Measurements from ENCODE around the gene ZEB2.

ZEB2 gene

GRCh38 chr2:144507441-144508171 is 12.3 kb downstream of the ZEB2 start:
- H3K27ac ChIP-seq (ENCODE audit: insufficient read depth in 1 of 2, low read depth in 1 of 2, low read length in 2 of 2, poor library complexity in 1 of 2, severe bottlenecking in 2 of 2), result peak overlapping the region; percentile 10 to 76
- H3K4me1 ChIP-seq (ENCODE audit: control extremely low read depth in 1 of 4, control insufficient read depth in 4 of 4, insufficient read depth in 4 of 4, low read length in 3 of 4), result peaks cover 40 to 82% (median 71%) of the 10 kb centered on the region in 4 experiments
- ChIA-PET CTCF (interaction anchor here (2.2 kb wide), 1 partner anchor 9 kb away, joined by 8 read pairs; no protein-coding TSS in a partner anchor), POLR2A (interaction anchor here (0.5 to 0.7 kb wide), 2 partner anchors 66 to 223 kb away, joined by 3 read pairs; no protein-coding TSS in a partner anchor)
- H3K4me3 ChIP-seq (ENCODE audit: control insufficient read depth in 1 of 7, extremely low read depth in 1 of 7, insufficient read depth in 4 of 7, low read depth in 2 of 7, low read length in 6 of 7), result peak overlapping the region in 3 of 7 experiments; percentile 28 to 46 (median 43)
- H3K27me3 ChIP-seq (replicated peaks in 2 of 5; ENCODE audit: control insufficient read depth in 4 of 5, insufficient read depth in 5 of 5, low read length in 4 of 5), result no peaks in the 10 kb centered on the region
- H3K9me3 ChIP-seq (ENCODE audit: control extremely low read depth in 1 of 5, control insufficient read depth in 4 of 5, insufficient read depth in 2 of 5, low read depth in 1 of 5, low read length in 4 of 5), result no peaks in the 10 kb centered on the region
- peaks cover 6 to 67% (median 21%) of the 10 kb centered on the region in 4 experiments for H3K36me3 ChIP-seq (ENCODE audit: control insufficient read depth in 4 of 4, insufficient read depth in 4 of 4, low read length in 3 of 4)
- DNase-seq, result peak in 1 of 3 donors; percentile 48
- WGBS (ENCODE audit: insufficient coverage), result 38% methylated on average over 4 of the region's 5 CpGs

GRCh38 chr2:144505245-144505831 is 14.6 kb downstream of the ZEB2 start:
- H3K27me3 ChIP-seq (replicated peaks in 2 of 5; ENCODE audit: control insufficient read depth in 4 of 5, insufficient read depth in 5 of 5, low read length in 4 of 5), result no peaks in the 10 kb centered on the region
- WGBS (ENCODE audit: insufficient coverage), result 56% methylated on average over 1 of the region's 2 CpGs
- ChIA-PET CTCF (interaction anchor here (2.1 to 2.4 kb wide), 2 partner anchors 9 to 14 kb away, joined by 7 to 8 read pairs; no protein-coding TSS in a partner anchor), POLR2A (no interaction called here)
- H3K4me1 ChIP-seq (ENCODE audit: control extremely low read depth in 1 of 4, control insufficient read depth in 4 of 4, insufficient read depth in 4 of 4, low read length in 3 of 4), result peaks cover 30 to 60% (median 49%) of the 10 kb centered on the region in 4 experiments
- DNase-seq, result peak in 2 of 3 donors; percentile 47 to 64
- peak overlapping the region in 1 of 7 experiments; percentile 17 for H3K4me3 ChIP-seq (ENCODE audit: control insufficient read depth in 1 of 7, extremely low read depth in 1 of 7, insufficient read depth in 4 of 7, low read depth in 2 of 7, low read length in 6 of 7)
- H3K27ac ChIP-seq (ENCODE audit: insufficient read depth in 1 of 2, low read depth in 1 of 2, low read length in 2 of 2, poor library complexity in 1 of 2, severe bottlenecking in 2 of 2), result peak overlapping the region; percentile 4 to 58
- no peaks in the 10 kb centered on the region for H3K9me3 ChIP-seq (ENCODE audit: control extremely low read depth in 1 of 5, control insufficient read depth in 4 of 5, insufficient read depth in 2 of 5, low read depth in 1 of 5, low read length in 4 of 5)
- H3K36me3 ChIP-seq (ENCODE audit: control insufficient read depth in 4 of 4, insufficient read depth in 4 of 4, low read length in 3 of 4), result peaks cover 4 to 67% (median 23%) of the 10 kb centered on the region in 4 experiments

DNA sequence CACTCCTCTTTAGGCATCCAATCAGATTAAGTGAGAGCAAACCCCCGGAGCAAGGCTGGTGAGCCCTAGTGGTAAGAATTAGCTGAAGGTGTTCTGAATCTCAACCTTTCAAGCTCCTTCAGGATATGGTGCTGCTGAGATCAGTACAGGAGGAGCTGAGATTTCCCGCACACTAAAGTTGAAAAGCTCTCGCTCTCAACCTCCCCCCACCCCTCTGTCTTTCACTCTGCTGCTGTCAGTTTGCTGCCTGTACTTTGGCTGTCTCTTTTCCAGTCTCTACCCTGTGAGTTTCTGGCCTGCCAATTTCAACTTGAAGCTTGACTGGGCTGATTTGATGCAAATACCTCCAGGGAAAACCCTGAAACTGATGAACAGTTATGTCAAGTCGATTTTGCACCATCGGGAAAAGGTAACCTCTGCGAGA is 15.7 kb downstream of the ZEB2 start:
- Histone ChIP-seq H3K9me3 (ENCODE audit: control extremely low read depth in 1 of 5, control insufficient read depth in 4 of 5, insufficient read depth in 2 of 5, low read depth in 1 of 5, low read length in 4 of 5) (no peaks in the 10 kb centered on the region), H3K36me3 (ENCODE audit: control insufficient read depth in 4 of 4, insufficient read depth in 4 of 4, low read length in 3 of 4) (peaks cover 4 to 68% (median 25%) of the 10 kb centered on the region in 4 experiments), H3K27me3 (replicated peaks in 2 of 5; ENCODE audit: control insufficient read depth in 4 of 5, insufficient read depth in 5 of 5, low read length in 4 of 5) (no peaks in the 10 kb centered on the region), H3K4me3 (ENCODE audit: control insufficient read depth in 1 of 7, extremely low read depth in 1 of 7, insufficient read depth in 4 of 7, low read depth in 2 of 7, low read length in 6 of 7) (no peak overlapping the region), H3K27ac (ENCODE audit: insufficient read depth in 1 of 2, low read depth in 1 of 2, low read length in 2 of 2, poor library complexity in 1 of 2, severe bottlenecking in 2 of 2) (peak overlapping the region in 1 of 2 experiments; percentile 40), H3K4me1 (ENCODE audit: control extremely low read depth in 1 of 4, control insufficient read depth in 4 of 4, insufficient read depth in 4 of 4, low read length in 3 of 4) (peaks cover 26 to 49% (median 39%) of the 10 kb centered on the region in 4 experiments)
- WGBS (ENCODE audit: insufficient coverage), result 88% methylated on average over 2 of the region's 6 CpGs
- CTCF ChIA-PET, result interaction anchor here (0.5 to 2.4 kb wide), 7 partner anchors 10 to 578 kb away, joined by 3 to 8 read pairs (median 6); no protein-coding TSS in a partner anchor
- POLR2A ChIA-PET, result no interaction called here
- no peak for DNase-seq

DNA sequence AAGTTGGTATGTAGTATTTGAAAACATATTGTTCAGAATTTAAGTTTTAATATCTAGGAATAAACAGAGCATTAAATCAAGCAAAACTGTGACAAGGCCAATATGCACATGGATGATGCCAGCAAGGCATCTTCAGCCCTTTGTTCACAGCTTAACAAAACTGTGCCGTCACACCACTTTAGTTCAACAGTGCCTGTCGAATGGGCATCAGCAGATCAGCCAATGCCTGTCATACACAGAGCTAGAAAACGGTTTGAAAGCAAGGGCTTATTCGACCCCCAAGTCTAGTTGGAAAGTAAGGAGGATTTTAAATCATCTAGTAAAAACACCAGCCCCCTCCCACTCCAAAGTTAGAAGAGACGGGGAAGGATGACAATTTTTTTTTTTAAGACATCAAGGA is 16.7 kb downstream of the ZEB2 start:
- WGBS (ENCODE audit: insufficient coverage), result 100% methylated on average over 2 of the region's 5 CpGs
- no peaks in the 10 kb centered on the region for H3K27me3 ChIP-seq (replicated peaks in 2 of 5; ENCODE audit: control insufficient read depth in 4 of 5, insufficient read depth in 5 of 5, low read length in 4 of 5)
- no peak overlapping the region for H3K4me3 ChIP-seq (ENCODE audit: control insufficient read depth in 1 of 7, extremely low read depth in 1 of 7, insufficient read depth in 4 of 7, low read depth in 2 of 7, low read length in 6 of 7)
- H3K9me3 ChIP-seq (ENCODE audit: control extremely low read depth in 1 of 5, control insufficient read depth in 4 of 5, insufficient read depth in 2 of 5, low read depth in 1 of 5, low read length in 4 of 5), result no peaks in the 10 kb centered on the region
- POLR2A ChIA-PET, result no interaction called here
- peaks cover 4 to 72% (median 31%) of the 10 kb centered on the region in 4 experiments for H3K36me3 ChIP-seq (ENCODE audit: control insufficient read depth in 4 of 4, insufficient read depth in 4 of 4, low read length in 3 of 4)
- H3K4me1 ChIP-seq (ENCODE audit: control extremely low read depth in 1 of 4, control insufficient read depth in 4 of 4, insufficient read depth in 4 of 4, low read length in 3 of 4), result peaks cover 18 to 39% (median 29%) of the 10 kb centered on the region in 4 experiments
- H3K27ac ChIP-seq (ENCODE audit: insufficient read depth in 1 of 2, low read depth in 1 of 2, low read length in 2 of 2, poor library complexity in 1 of 2, severe bottlenecking in 2 of 2), result peak overlapping the region in 1 of 2 experiments; percentile 40
- no peak for DNase-seq
- CTCF ChIA-PET, result interaction anchor here (1.0 to 2.4 kb wide), 8 partner anchors 9 to 78 kb away, joined by 3 to 8 read pairs (median 5); no protein-coding TSS in a partner anchor

DNA sequence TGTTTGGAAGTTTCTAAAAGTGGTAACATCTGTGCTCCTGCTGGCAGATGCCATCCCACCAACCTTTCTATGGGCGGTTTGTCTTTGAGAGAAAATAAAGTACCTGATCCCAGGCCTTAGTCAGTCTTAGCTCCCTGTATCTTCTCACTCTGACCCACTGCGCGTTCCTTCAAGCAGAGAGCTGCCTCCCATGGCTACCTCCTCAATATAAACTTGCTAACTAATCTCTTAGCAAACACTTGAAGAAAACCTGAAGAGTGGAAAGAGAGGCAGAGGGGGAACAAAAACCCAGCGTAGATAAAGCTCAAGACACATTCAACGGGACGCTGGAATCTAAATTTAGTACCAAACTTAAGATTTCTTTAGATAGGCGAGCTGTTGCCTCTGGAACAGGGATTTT is 17.6 kb downstream of the ZEB2 start:
- no peaks in the 10 kb centered on the region for H3K27me3 ChIP-seq (replicated peaks in 2 of 5; ENCODE audit: control insufficient read depth in 4 of 5, insufficient read depth in 5 of 5, low read length in 4 of 5)
- POLR2A ChIA-PET, result interaction anchor here (0.6 kb wide), 2 partner anchors 8 to 12 kb away, joined by 3 to 5 read pairs; no protein-coding TSS in a partner anchor
- H3K4me1 ChIP-seq (ENCODE audit: control extremely low read depth in 1 of 4, control insufficient read depth in 4 of 4, insufficient read depth in 4 of 4, low read length in 3 of 4), result peaks cover 9 to 30% (median 21%) of the 10 kb centered on the region in 4 experiments
- H3K9me3 ChIP-seq (ENCODE audit: control extremely low read depth in 1 of 5, control insufficient read depth in 4 of 5, insufficient read depth in 2 of 5, low read depth in 1 of 5, low read length in 4 of 5), result no peaks in the 10 kb centered on the region
- WGBS (ENCODE audit: insufficient coverage), result 92% methylated on average over 7 of the region's 7 CpGs
- peaks cover 4 to 73% (median 35%) of the 10 kb centered on the region in 4 experiments for H3K36me3 ChIP-seq (ENCODE audit: control insufficient read depth in 4 of 4, insufficient read depth in 4 of 4, low read length in 3 of 4)
- DNase-seq, result no peak
- peak overlapping the region in 1 of 2 experiments; percentile 60 for H3K27ac ChIP-seq (ENCODE audit: insufficient read depth in 1 of 2, low read depth in 1 of 2, low read length in 2 of 2, poor library complexity in 1 of 2, severe bottlenecking in 2 of 2)
- CTCF ChIA-PET, result interaction anchor here (0.5 to 2.1 kb wide), 6 partner anchors 8 to 447 kb away, joined by 3 to 6 read pairs (median 4); no protein-coding TSS in a partner anchor
- H3K4me3 ChIP-seq (ENCODE audit: control insufficient read depth in 1 of 7, extremely low read depth in 1 of 7, insufficient read depth in 4 of 7, low read depth in 2 of 7, low read length in 6 of 7), result no peak overlapping the region

DNA sequence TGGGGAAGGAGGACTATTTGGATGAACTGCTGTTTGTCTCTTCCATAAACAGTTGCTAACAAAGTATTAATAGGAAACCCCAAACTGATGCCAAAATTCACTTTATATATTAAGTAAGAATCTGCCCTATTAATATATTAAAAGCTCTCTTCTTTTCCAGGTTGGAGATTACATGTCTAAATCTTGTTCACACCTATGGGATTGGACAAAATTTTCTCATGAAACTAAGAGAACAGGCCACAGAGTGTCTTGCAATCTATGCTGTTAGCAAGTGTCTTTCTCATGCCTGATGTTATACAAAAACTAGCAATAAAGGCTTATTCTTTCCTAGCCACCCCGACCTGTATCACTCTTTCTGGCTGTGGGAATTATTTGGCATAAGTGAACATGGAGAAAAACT is 18.3 kb downstream of the ZEB2 start:
- POLR2A ChIA-PET, result interaction anchor here (0.6 kb wide), 1 partner anchor 80 kb away, joined by 4 read pairs; no protein-coding TSS in a partner anchor
- no peaks in the 10 kb centered on the region for H3K27me3 ChIP-seq (replicated peaks in 2 of 5; ENCODE audit: control insufficient read depth in 4 of 5, insufficient read depth in 5 of 5, low read length in 4 of 5)
- H3K4me1 ChIP-seq (ENCODE audit: control extremely low read depth in 1 of 4, control insufficient read depth in 4 of 4, insufficient read depth in 4 of 4, low read length in 3 of 4), result peaks cover 9 to 30% (median 23%) of the 10 kb centered on the region in 4 experiments
- DNase-seq, result no peak
- no CpG with 5 or more reads among the region's 1 CpG for WGBS (ENCODE audit: insufficient coverage)
- H3K4me3 ChIP-seq (ENCODE audit: control insufficient read depth in 1 of 7, extremely low read depth in 1 of 7, insufficient read depth in 4 of 7, low read depth in 2 of 7, low read length in 6 of 7), result no peak overlapping the region
- CTCF ChIA-PET, result interaction anchor here (0.5 to 1.6 kb wide), 4 partner anchors 9 to 448 kb away, joined by 3 to 6 read pairs (median 4); no protein-coding TSS in a partner anchor
- peak overlapping the region in 1 of 2 experiments; percentile 0 for H3K27ac ChIP-seq (ENCODE audit: insufficient read depth in 1 of 2, low read depth in 1 of 2, low read length in 2 of 2, poor library complexity in 1 of 2, severe bottlenecking in 2 of 2)
- H3K9me3 ChIP-seq (ENCODE audit: control extremely low read depth in 1 of 5, control insufficient read depth in 4 of 5, insufficient read depth in 2 of 5, low read depth in 1 of 5, low read length in 4 of 5), result no peaks in the 10 kb centered on the region
- H3K36me3 ChIP-seq (ENCODE audit: control insufficient read depth in 4 of 4, insufficient read depth in 4 of 4, low read length in 3 of 4), result peaks cover 4 to 78% (median 41%) of the 10 kb centered on the region in 4 experiments
